ENCODE data around the gene ZNF490. TPM values are rescaled to one million over a fixed set of nuclear protein-coding genes. Genes with fewer than 3 reads are reported as not detected.

Gene ZNF490
- total RNA-seq, 2 experiments from 2014 or later: 6.2 to 7.1 TPM

DNA sequence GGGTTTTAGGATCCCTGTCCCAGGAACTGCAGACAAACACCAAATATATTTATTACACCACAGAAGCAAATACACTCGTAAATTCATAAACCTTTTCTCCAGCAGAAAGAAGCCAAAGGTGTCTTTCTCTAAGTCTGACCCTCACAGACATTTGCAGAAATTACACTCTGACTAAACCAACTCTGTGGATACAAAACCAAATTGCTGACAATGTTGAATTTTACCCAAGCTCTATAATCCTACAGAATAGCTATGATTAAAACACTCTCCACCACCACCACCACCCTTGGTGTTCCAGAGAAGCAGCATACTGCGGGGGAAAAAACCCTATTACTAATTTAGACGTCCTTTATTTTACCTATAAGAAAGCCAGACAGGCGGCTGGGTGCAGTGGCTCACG lies 64.5 kb downstream of the ZNF490 start:
- H3K4me1 ChIP-seq (ENCODE audit: insufficient read depth, low read length): peaks cover 39% of the 10 kb centered on the region
- H3K4me3 ChIP-seq (ENCODE audit: low read length): no peak overlapping the region
- TF ChIP-seq, protein P1, sequence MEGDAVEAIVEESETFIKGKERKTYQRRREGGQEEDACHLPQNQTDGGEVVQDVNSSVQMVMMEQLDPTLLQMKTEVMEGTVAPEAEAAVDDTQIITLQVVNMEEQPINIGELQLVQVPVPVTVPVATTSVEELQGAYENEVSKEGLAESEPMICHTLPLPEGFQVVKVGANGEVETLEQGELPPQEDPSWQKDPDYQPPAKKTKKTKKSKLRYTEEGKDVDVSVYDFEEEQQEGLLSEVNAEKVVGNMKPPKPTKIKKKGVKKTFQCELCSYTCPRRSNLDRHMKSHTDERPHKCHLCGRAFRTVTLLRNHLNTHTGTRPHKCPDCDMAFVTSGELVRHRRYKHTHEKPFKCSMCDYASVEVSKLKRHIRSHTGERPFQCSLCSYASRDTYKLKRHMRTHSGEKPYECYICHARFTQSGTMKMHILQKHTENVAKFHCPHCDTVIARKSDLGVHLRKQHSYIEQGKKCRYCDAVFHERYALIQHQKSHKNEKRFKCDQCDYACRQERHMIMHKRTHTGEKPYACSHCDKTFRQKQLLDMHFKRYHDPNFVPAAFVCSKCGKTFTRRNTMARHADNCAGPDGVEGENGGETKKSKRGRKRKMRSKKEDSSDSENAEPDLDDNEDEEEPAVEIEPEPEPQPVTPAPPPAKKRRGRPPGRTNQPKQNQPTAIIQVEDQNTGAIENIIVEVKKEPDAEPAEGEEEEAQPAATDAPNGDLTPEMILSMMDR (IDR thresholded peaks at IDR 0.05): no peak
- no peak for DNase-seq
- H3K36me3 ChIP-seq (ENCODE audit: insufficient read depth, low read length): peaks cover 16% of the 10 kb centered on the region
- ATAC-seq (ENCODE audit: poor library complexity): no peak
- intact Hi-C loops (cut with DNase I, micrococcal nuclease): loop anchor here in 1 of 2 experiments (5.0 kb wide), 2 partner anchors 49 to 64 kb away; partner anchors contain the start of gene ZNF709
- peaks cover 0 to 4% of the 10 kb centered on the region in 2 experiments for H3K9me3 ChIP-seq (ENCODE audit: control insufficient read depth in 1 of 2, insufficient read depth in 1 of 2, low read length in 2 of 2)
- H3K4me3 Mint-ChIP-seq: no peak overlapping the region
- peaks cover 3% of the 10 kb centered on the region for H3K9me3 Mint-ChIP-seq
- H3K4me1 Mint-ChIP-seq (ENCODE audit: low read depth): peaks cover 54% of the 10 kb centered on the region
- no peak overlapping the region for H3K27ac ChIP-seq (ENCODE audit: low read depth in 1 of 2, low read length in 2 of 2)
- H3K27me3 Mint-ChIP-seq: no peaks in the 10 kb centered on the region
- H3K27ac Mint-ChIP-seq: peak overlapping the region; percentile 76
- ChIA-PET CTCF (no interaction called here), POLR2A (no interaction called here)
- H3K36me3 Mint-ChIP-seq (ENCODE audit: low read depth): peaks cover 58% of the 10 kb centered on the region
- H3K27me3 ChIP-seq (ENCODE audit: control insufficient read depth in 1 of 2, insufficient read depth in 2 of 2, low read length in 2 of 2): no peaks in the 10 kb centered on the region

DNA sequence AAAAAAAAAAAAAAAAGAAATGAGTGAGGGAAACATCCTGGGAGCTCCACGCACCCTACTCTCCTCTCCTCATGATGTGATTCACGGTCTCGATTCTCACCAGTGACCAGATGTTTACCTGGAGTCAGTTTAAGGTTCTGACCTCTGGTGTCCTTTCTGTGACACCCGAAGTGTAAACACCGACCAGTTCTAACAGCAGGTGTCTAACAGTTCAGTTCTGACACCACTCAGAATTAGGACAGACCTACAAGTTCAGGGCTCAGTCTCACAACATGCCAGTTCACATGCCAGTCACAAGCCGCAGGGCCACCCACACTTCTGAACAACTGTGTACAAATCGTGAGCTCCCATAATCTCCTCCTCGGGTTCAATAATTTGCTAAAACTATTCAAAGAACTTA lies 65.3 kb downstream of the ZNF490 start:
- no peak overlapping the region for H3K27ac ChIP-seq (ENCODE audit: low read depth in 1 of 2, low read length in 2 of 2)

DNA sequence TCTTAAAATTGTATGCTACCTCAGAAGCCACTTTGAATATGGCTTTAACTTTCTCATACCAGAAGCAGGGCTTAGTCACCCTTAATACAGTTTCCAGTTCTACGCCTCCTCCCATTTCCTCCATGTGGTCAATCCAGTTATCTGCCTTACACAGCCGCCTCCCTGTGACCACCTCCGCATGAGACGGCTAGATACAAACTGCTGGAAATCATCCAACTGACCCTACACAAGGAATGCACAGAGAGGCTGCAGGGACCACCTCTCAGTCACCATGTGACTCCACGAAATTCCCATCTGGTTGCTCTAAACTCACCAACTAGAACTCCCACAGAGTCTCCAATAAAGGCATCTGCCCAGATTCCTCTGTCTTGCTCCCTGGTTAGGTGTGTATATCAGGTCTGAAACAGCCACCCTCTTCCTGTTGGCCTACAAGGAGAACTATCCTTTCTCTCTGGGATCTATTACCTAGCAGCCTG lies 66.2 kb downstream of the ZNF490 start:
- peaks cover 3% of the 10 kb centered on the region for H3K9me3 Mint-ChIP-seq
- CTCF ChIA-PET: no interaction called here
- POLR2A ChIA-PET: interaction anchor here (0.6 kb wide), 1 partner anchor 491 kb away, joined by 4 read pairs; no protein-coding TSS in a partner anchor
- peaks cover 62% of the 10 kb centered on the region for H3K36me3 Mint-ChIP-seq (ENCODE audit: low read depth)
- ATAC-seq (ENCODE audit: poor library complexity): no peak
- no peaks in the 10 kb centered on the region for H3K27me3 Mint-ChIP-seq
- TF ChIP-seq, protein P1 (IDR thresholded peaks at IDR 0.05): no peak
- no peak overlapping the region for H3K4me3 Mint-ChIP-seq
- peak overlapping the region; percentile 61 for H3K27ac Mint-ChIP-seq
- Histone ChIP-seq H3K4me1 (ENCODE audit: insufficient read depth, low read length) (peaks cover 24% of the 10 kb centered on the region), H3K4me3 (ENCODE audit: low read length) (no peak overlapping the region), H3K9me3 (ENCODE audit: control insufficient read depth in 1 of 2, insufficient read depth in 1 of 2, low read length in 2 of 2) (peaks cover 0 to 4% of the 10 kb centered on the region in 2 experiments), H3K27me3 (ENCODE audit: control insufficient read depth in 1 of 2, insufficient read depth in 2 of 2, low read length in 2 of 2) (no peaks in the 10 kb centered on the region), H3K36me3 (ENCODE audit: insufficient read depth, low read length) (peaks cover 21% of the 10 kb centered on the region), H3K27ac (ENCODE audit: low read depth in 1 of 2, low read length in 2 of 2) (no peak overlapping the region)
- H3K4me1 Mint-ChIP-seq (ENCODE audit: low read depth): peaks cover 50% of the 10 kb centered on the region
- DNase-seq: no peak
- intact Hi-C loops (cut with DNase I, micrococcal nuclease): no loop called here

More for the DNA sequence above, 65.3 kb downstream of the ZNF490 start:
- Mint-ChIP-seq H3K9me3 (peaks cover 3% of the 10 kb centered on the region), H3K27ac (peak overlapping the region; percentile 76), H3K27me3 (no peaks in the 10 kb centered on the region), H3K4me3 (no peak overlapping the region), H3K36me3 (ENCODE audit: low read depth) (peaks cover 60% of the 10 kb centered on the region), H3K4me1 (ENCODE audit: low read depth) (peaks cover 54% of the 10 kb centered on the region)
- no peaks in the 10 kb centered on the region for H3K27me3 ChIP-seq (ENCODE audit: control insufficient read depth in 1 of 2, insufficient read depth in 2 of 2, low read length in 2 of 2)
- no peak for ATAC-seq (ENCODE audit: poor library complexity)
- peaks cover 32% of the 10 kb centered on the region for H3K4me1 ChIP-seq (ENCODE audit: insufficient read depth, low read length)
- peaks cover 0 to 4% of the 10 kb centered on the region in 2 experiments for H3K9me3 ChIP-seq (ENCODE audit: control insufficient read depth in 1 of 2, insufficient read depth in 1 of 2, low read length in 2 of 2)
- DNase-seq: no peak
- peaks cover 20% of the 10 kb centered on the region for H3K36me3 ChIP-seq (ENCODE audit: insufficient read depth, low read length)
- H3K4me3 ChIP-seq (ENCODE audit: low read length): no peak overlapping the region
- ChIA-PET CTCF (no interaction called here), POLR2A (interaction anchor here (0.5 to 0.6 kb wide), 2 partner anchors 24 to 492 kb away, joined by 3 to 4 read pairs; no protein-coding TSS in a partner anchor)
- intact Hi-C loops (cut with DNase I, micrococcal nuclease): loop anchor here in 1 of 2 experiments (5.0 kb wide), 2 partner anchors 48 to 63 kb away; partner anchors contain the start of gene ZNF709
- TF ChIP-seq, protein P1 (IDR thresholded peaks at IDR 0.05): no peak

All from CD4-positive, alpha-beta T cell (primary cell).